ENCODE results near the gene ACOT6.

The ACOT6 gene

DNA sequence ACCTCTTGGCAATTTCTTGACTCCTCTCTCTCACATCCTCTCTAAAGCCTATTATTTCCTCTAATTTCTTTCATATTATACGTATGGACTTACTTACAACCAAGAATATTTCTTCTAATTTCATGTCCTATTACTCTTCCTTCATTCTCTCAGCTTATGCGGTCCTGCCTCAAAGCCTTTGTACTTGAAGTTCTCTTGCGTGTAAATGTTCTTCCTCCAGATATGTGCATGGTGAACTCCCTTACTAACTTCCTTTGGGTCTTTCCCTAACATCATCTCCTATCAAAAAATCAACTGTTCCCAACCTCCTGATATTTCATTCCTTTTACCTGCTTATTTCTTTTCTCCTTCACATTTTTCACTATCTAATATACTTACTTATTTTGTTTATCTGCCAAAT, 55.5 kb downstream of the ACOT6 start:
- Histone ChIP-seq H3K27me3 (ENCODE audit: insufficient read depth, low read length) (no peaks in the 10 kb centered on the region), H3K4me1 (ENCODE audit: insufficient read depth, low read length, severe bottlenecking) (no peaks in the 10 kb centered on the region), H2AFZ (ENCODE audit: low read length) (no peak overlapping the region), H3K4me2 (ENCODE audit: low read length) (no peak overlapping the region), H3K9me2 (ENCODE audit: low read depth, low read length) (no peaks in the 10 kb centered on the region), H3K9me3 (ENCODE audit: low read length) (no peaks in the 10 kb centered on the region), H3K79me2 (ENCODE audit: insufficient read depth, low read length) (no peaks in the 10 kb centered on the region), H3K27ac (ENCODE audit: low read depth, low read length, poor library complexity, severe bottlenecking) (no peak overlapping the region), H3K4me3 (ENCODE audit: low read depth, low read length, poor library complexity, severe bottlenecking) (no peak overlapping the region), H3F3A (ENCODE audit: insufficient read depth, low read length) (no peaks in the 10 kb centered on the region), H3K36me3 (ENCODE audit: insufficient read depth, low read length) (no peaks in the 10 kb centered on the region), H3K9ac (ENCODE audit: low read length) (no peak overlapping the region), H4K20me1 (ENCODE audit: insufficient read depth, low read length) (no peaks in the 10 kb centered on the region)
- no peak for TF ChIP-seq EZH2 (IDR thresholded peaks at IDR 0.05; ENCODE audit: borderline replicate concordance, low read length)
- TF ChIP-seq, protein P1, sequence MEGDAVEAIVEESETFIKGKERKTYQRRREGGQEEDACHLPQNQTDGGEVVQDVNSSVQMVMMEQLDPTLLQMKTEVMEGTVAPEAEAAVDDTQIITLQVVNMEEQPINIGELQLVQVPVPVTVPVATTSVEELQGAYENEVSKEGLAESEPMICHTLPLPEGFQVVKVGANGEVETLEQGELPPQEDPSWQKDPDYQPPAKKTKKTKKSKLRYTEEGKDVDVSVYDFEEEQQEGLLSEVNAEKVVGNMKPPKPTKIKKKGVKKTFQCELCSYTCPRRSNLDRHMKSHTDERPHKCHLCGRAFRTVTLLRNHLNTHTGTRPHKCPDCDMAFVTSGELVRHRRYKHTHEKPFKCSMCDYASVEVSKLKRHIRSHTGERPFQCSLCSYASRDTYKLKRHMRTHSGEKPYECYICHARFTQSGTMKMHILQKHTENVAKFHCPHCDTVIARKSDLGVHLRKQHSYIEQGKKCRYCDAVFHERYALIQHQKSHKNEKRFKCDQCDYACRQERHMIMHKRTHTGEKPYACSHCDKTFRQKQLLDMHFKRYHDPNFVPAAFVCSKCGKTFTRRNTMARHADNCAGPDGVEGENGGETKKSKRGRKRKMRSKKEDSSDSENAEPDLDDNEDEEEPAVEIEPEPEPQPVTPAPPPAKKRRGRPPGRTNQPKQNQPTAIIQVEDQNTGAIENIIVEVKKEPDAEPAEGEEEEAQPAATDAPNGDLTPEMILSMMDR (IDR thresholded peaks at IDR 0.05; ENCODE audit: low read length): no peak

All from OCI-LY1 (cell line).